HepG2 (cell line): Measurements from ENCODE around the gene TFEC. TPM values are rescaled to one million over a fixed set of nuclear protein-coding genes. Genes with fewer than 3 reads are reported as not detected.

Experiments
- ATAC-seq: fragments of 200-7000 bp; cut with Tn5 transposase; 3 replicates; pipeline ENCODE4 v1.9.1; 2020; ENCODE audit warnings: mild to moderate bottlenecking, moderate library complexity
- BruUV-seq: library from RNA; stranded (reverse); fragments of 400-500 nt; replicated peaks from 2 replicates; lab custom pipeline; 2021; lab: Mats Ljungman, UMichigan
- CTCF ChIA-PET: fragments of 300-600 bp; formaldehyde crosslinking; extraction: SDS; loops from one replicate; lab custom pipeline; 2021; ENCODE audit warnings: low total read pairs, inconsistent platforms, low intra/inter-chr PET ratio; lab: Yijun Ruan, JAX
- POLR2A ChIA-PET: fragments of 350-600 bp; sonication (Branson Sonifier 250); formaldehyde crosslinking; loops from one replicate; lab custom pipeline; 2020; ENCODE audit warnings: antibody characterized with exemption, inconsistent platforms; lab: Yijun Ruan, JAX
- DNase-seq: peaks from one replicate; pipeline ENCODE4 v3.0.0-alpha.2; 2015; ENCODE audit warnings: low spot score
- FAIRE-seq: peaks from 3 replicates; lab custom pipeline; 2011; peaks lifted over from hg19 to GRCh38; lab: Jason Lieb, UNC
- H2AFZ ChIP-seq: one replicate; pipeline ENCODE4 v1.6.1; 2011; ENCODE audit warnings: low read length, inconsistent platforms
- H3K27ac ChIP-seq: fragments of 300-600 bp; 3 replicates; pipeline ENCODE4 v1.8.0; 2011; ENCODE audit warnings: mixed run types, mild to moderate bottlenecking, mixed read lengths, low read length, inconsistent platforms; ENCODE audit not compliant: insufficient read depth; ENCODE audit errors: extremely low read length
- H3K27me3 ChIP-seq, 2 experiments: fragments of 200-600 bp in 1 of 2; 2 replicates in 1 of 2; 3 replicates in 1 of 2; pipeline versions ENCODE4 v1.6.0 to v1.8.0; 2011; ENCODE audit warnings: low read length in 2 of 2, mild to moderate bottlenecking in 2 of 2, moderate library complexity in 2 of 2, inconsistent platforms in 1 of 2; ENCODE audit not compliant: insufficient read depth in 2 of 2, control insufficient read depth in 1 of 2
- H3K36me3 ChIP-seq, 2 experiments: fragments of 200-600 bp in 1 of 2; replicated peaks in 1 of 2; 2 replicates in 1 of 2; 3 replicates in 1 of 2; pipeline versions ENCODE4 v1.5.1 to v1.8.0; 2011; ENCODE audit warnings: low read length in 2 of 2, inconsistent platforms in 1 of 2; ENCODE audit not compliant: insufficient read depth in 2 of 2, control insufficient read depth in 1 of 2
- H3K4me1 ChIP-seq: 2 replicates; pipeline ENCODE4 v1.5.1; 2012; ENCODE audit warnings: low read length, inconsistent platforms; ENCODE audit not compliant: insufficient read depth
- H3K4me2 ChIP-seq: 2 replicates; pipeline ENCODE4 v1.6.0; 2011; ENCODE audit warnings: low read depth, low read length, inconsistent platforms
- H3K4me3 ChIP-seq, 3 experiments: fragments of 200-600 bp in 1 of 3; sonication (generic), shearing (Covaris generic) in 1 of 3; replicated peaks in 1 of 3; 2 replicates each; pipeline ENCODE4 v1.5.1; 2011 to 2016; ENCODE audit warnings: low read length in 3 of 3, inconsistent platforms in 2 of 3, low read depth in 2 of 3, mild to moderate bottlenecking in 2 of 3, control low read depth in 1 of 3, mixed read lengths in 1 of 3; ENCODE audit not compliant: insufficient read depth in 1 of 3
- H3K79me2 ChIP-seq: one replicate; pipeline ENCODE4 v1.6.1; 2011; ENCODE audit warnings: low read length, inconsistent platforms; ENCODE audit not compliant: insufficient read depth
- H3K9ac ChIP-seq: 2 replicates; pipeline ENCODE4 v1.6.0; 2011; ENCODE audit warnings: mild to moderate bottlenecking, low read depth, low read length, inconsistent platforms; ENCODE audit not compliant: insufficient read depth
- H3K9me3 ChIP-seq: 2 replicates; pipeline ENCODE4 v1.5.1; 2012; ENCODE audit warnings: mild to moderate bottlenecking, low read length
- H4K20me1 ChIP-seq: 2 replicates; pipeline ENCODE4 v1.6.0; 2011; ENCODE audit warnings: inconsistent platforms, mild to moderate bottlenecking, low read length, moderate library complexity; ENCODE audit not compliant: insufficient read depth
- FIP1L1 ChIP-seq: fragments of 200-400 bp; formaldehyde crosslinking; IDR thresholded peaks from 2 replicates; pipeline ENCODE4 v1.6.1; 2018; ENCODE audit warnings: low read depth, mild to moderate bottlenecking, low read length, moderate library complexity, borderline replicate concordance; ENCODE audit not compliant: insufficient read depth
- NFIC ChIP-seq: IDR thresholded peaks from 2 replicates; pipeline ENCODE4 v1.6.1; 2012; ENCODE audit warnings: mild to moderate bottlenecking, low read length, inconsistent platforms
- THAP9 ChIP-seq: sonication (generic); formaldehyde crosslinking; IDR thresholded peaks from 2 replicates; pipeline ENCODE4; 2020; ENCODE audit warnings: missing genetic modification reagents, mild to moderate bottlenecking, borderline replicate concordance
- ZBTB10 ChIP-seq: sonication (generic); formaldehyde crosslinking; IDR thresholded peaks from 2 replicates; pipeline ENCODE4 v1.4.0; 2020; ENCODE audit warnings: missing genetic modification reagents, borderline replicate concordance
- ZBTB37 ChIP-seq: sonication (generic); formaldehyde crosslinking; IDR thresholded peaks from 2 replicates; pipeline ENCODE4 v1.4.0; 2020; ENCODE audit warnings: mild to moderate bottlenecking, missing genetic modification reagents
- ZNF878 ChIP-seq: sonication (generic); formaldehyde crosslinking; IDR thresholded peaks from 2 replicates; pipeline ENCODE4 v1.8.1; 2023; ENCODE audit warnings: mild to moderate bottlenecking, missing genetic modification reagents, moderate library complexity
- WGBS: methylation state at CpG from one replicate; pipeline ENCODE4 v1.1.6; 2017; ENCODE audit warnings: low lambda C conversion rate; 5-methylcytosine and 5-hydroxymethylcytosine counted together
- in situ Hi-C: cut with HindIII; loops from 2 replicates; pipeline ENCODE4 v1.10.0; 2017; ENCODE audit warnings: low pct_unique_long_range_greater_than_20kb; ENCODE audit not compliant: extremely low pct_ligation_motif_present
- intact Hi-C: fragments of 100-400 bp; cut with micrococcal nuclease; formaldehyde crosslinking; loops from one replicate; pipeline ENCODE4 v1.10.0; 2022; ENCODE audit not compliant: unreplicated experiment
- polyA plus RNA-seq, 8 experiments: library from polyadenylated mRNA; depleted of rRNA in 3 of 8; stranded (reverse) in 7 of 8; unstranded in 1 of 8; fragments of >200 nt; fragmentation: Illumina TruSeq in 4 of 8; extraction: Trizol in 4 of 8; gene quantifications; 2 replicates each; pipeline versions ENCODE4 v1.2.1 to v1.2.3, GENCODE V29; 2011 to 2016; ENCODE audit warnings: low read depth in 4 of 8, missing spikeins in 1 of 8, mixed read lengths in 1 of 8; ENCODE audit not compliant: insufficient read depth in 1 of 8
- total RNA-seq, 5 experiments: library from RNA; depleted of rRNA; stranded (reverse); fragments of >200 nt; fragmentation: Illumina TruSeq; extraction: Trizol; gene quantifications; 2 replicates each; pipeline ENCODE4 v1.2.3, GENCODE V29; 2016; ENCODE audit warnings: low read depth in 1 of 5

Gene TFEC
- total and polyA plus RNA-seq, 2 of the 13 experiments (the other 11 are each of a cell fraction or from before 2014, with no cell fraction given) = not detected

GRCh38 chr7:115914951-115915350 lies 115.6 kb downstream of the TFEC start:
- Histone ChIP-seq H3K79me2 (no peaks in the 10 kb centered on the region), H3K4me3 (no peak overlapping the region), H3K27ac (no peak overlapping the region), H3K9me3 (no peaks in the 10 kb centered on the region), H3K36me3 (no peaks in the 10 kb centered on the region), H3K27me3 (no peaks in the 10 kb centered on the region), H2AFZ (no peak overlapping the region), H3K4me1 (no peaks in the 10 kb centered on the region), H3K9ac (no peak overlapping the region), H4K20me1 (no peaks in the 10 kb centered on the region), H3K4me2 (no peak overlapping the region)
- CTCF ChIA-PET = no interaction called here
- intact Hi-C loops = loop anchor here (5.0 to 10.0 kb wide), 2 partner anchors 210 to 1048 kb away; no protein-coding TSS in a partner anchor
- BruUV-seq = no TSS peak
- FAIRE-seq = no peak
- ATAC-seq = no peak
- in situ Hi-C loops = no loop called here
- DNase-seq = no peak
- TF ChIP-seq ZBTB10 (no peak), THAP9 (CRISPR knock-in tag) (no peak), ZNF878 (CRISPR knock-in tag) (no peak), FIP1L1 (no peak), NFIC (no peak), ZBTB37 (CRISPR knock-in tag) (no peak)
- POLR2A ChIA-PET = no interaction called here
- 47% methylated on average over 1 of the region's 1 CpG for WGBS
